Spleen (tissue), 7 donors: ENCODE results near the gene PPP1R3G.

ENCODE experiments used
- POLR2A ChIP-seq, 3 donors: fragments of 450-650 bp; IDR thresholded peaks; one replicate each; pipeline ENCODE4 v1.5.1; 2017; ENCODE audit warnings: antibody characterized with exemption in 3 of 3, mild to moderate bottlenecking in 1 of 3
- POLR2AphosphoS5 ChIP-seq, 3 donors: sonication (generic); formaldehyde crosslinking; IDR thresholded peaks; one replicate each; pipeline ENCODE4 v1.5.1; 2017; ENCODE audit warnings: antibody characterized with exemption in 3 of 3
- TF ChIP-seq, protein P1 (sequence below), 11 experiments: fragments of 200-600 bp in 7 of 11; fragments of 450-650 bp in 4 of 11; sonication (generic) in 4 of 11; IDR thresholded peaks in 8 of 11; conservative IDR thresholded peaks in 3 of 11; 1 replicate in 7 of 11; 2 replicates in 4 of 11; pipeline versions ENCODE4 v1.4.0 to v1.8.0; 2016 to 2021; ENCODE audit warnings: antibody characterized with exemption in 11 of 11, inconsistent platforms in 4 of 11, mild to moderate bottlenecking in 1 of 11
- donor health status: DM: no; HTN: no; CAD: no; lungs with moderate emphysema.
- donor health status: DM: no; HTN: no; CAD: no.
- donor health status: DM: no; HTN: no; CAD: no.

DNA sequence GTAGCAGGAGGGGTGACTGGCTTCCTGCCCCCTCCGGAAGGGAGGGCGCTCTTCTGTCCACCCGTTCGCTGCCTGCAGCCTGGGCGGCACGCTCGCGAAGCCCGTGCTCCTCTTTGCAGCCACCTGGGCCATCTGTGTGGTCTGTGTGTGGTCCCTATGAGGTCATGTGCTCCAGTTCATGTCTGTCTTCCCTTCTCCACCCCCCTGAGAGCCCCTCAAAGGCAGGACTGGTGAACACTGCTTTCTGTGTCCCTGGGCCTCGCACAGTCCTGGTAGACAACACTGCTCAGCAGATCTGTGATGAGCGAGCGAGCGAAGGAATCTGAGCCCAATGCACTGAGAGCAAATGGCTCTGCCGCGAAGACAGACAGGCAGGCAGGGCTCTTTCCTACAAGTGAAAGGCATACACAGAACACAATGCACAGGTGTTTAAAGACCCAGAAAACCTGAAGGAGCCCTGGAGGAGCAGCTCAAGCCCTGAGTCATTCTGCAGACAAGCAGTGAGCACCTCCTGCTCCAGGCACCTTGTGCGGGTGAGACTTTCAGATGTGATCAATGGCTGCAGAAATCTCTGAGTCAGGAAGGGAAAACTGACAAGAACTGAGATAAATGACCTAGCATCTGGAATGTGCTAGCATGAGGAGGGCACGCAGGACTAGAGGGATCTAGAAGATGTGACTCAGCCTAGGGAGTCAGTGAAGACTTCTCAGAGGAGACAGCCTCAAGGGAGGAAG lies 27.1 kb downstream of the PPP1R3G start:
- TF ChIP-seq, protein P1, sequence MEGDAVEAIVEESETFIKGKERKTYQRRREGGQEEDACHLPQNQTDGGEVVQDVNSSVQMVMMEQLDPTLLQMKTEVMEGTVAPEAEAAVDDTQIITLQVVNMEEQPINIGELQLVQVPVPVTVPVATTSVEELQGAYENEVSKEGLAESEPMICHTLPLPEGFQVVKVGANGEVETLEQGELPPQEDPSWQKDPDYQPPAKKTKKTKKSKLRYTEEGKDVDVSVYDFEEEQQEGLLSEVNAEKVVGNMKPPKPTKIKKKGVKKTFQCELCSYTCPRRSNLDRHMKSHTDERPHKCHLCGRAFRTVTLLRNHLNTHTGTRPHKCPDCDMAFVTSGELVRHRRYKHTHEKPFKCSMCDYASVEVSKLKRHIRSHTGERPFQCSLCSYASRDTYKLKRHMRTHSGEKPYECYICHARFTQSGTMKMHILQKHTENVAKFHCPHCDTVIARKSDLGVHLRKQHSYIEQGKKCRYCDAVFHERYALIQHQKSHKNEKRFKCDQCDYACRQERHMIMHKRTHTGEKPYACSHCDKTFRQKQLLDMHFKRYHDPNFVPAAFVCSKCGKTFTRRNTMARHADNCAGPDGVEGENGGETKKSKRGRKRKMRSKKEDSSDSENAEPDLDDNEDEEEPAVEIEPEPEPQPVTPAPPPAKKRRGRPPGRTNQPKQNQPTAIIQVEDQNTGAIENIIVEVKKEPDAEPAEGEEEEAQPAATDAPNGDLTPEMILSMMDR (IDR thresholded peaks at IDR 0.05 in 8 of 11, conservative IDR thresholded peaks at IDR 0.05 in 3 of 11), result no peak
- TF ChIP-seq POLR2AphosphoS5 (IDR thresholded peaks at IDR 0.05) (no peak), POLR2A (IDR thresholded peaks at IDR 0.05) (no peak)
